GF-D8 (cell line): ENCODE results near the gene PHACTR3.

Experiments
- DNase-seq: peaks from one replicate; lab custom pipeline; 2025; lab: John Stamatoyannopoulos, UW

Gene PHACTR3

GRCh38 chr20:59817846-59818615 lies 213.7 kb downstream of the PHACTR3 start:
- no peak for DNase-seq

GRCh38 chr20:59818911-59819310 lies 214.6 kb downstream of the PHACTR3 start:
- DNase-seq: no peak

- no peak for DNase-seq
These were observed 215.3 kb downstream of the PHACTR3 start for GRCh38 chr20:59819496-59820203.

- DNase-seq: no peak
These were observed 216.1 kb downstream of the PHACTR3 start for GRCh38 chr20:59820204-59821041.

- no peak for DNase-seq
These were observed 216.9 kb downstream of the PHACTR3 start for GRCh38 chr20:59821201-59821600.

- DNase-seq: no peak
These were observed 217.4 kb downstream of the PHACTR3 start for GRCh38 chr20:59821788-59822187.

GRCh38 chr20:59822291-59823029 lies 218.1 kb downstream of the PHACTR3 start:
- no peak for DNase-seq

GRCh38 chr20:59823030-59823423 lies 218.7 kb downstream of the PHACTR3 start:
- no peak for DNase-seq

- no peak for DNase-seq
These were observed 219.3 kb downstream of the PHACTR3 start for GRCh38 chr20:59823491-59824259.

GRCh38 chr20:59824711-59825562 lies 220.6 kb downstream of the PHACTR3 start:
- DNase-seq: no peak

- DNase-seq: no peak
These were observed 221.2 kb downstream of the PHACTR3 start for GRCh38 chr20:59825563-59825920.

GRCh38 chr20:59825944-59826759 lies 221.8 kb downstream of the PHACTR3 start:
- no peak for DNase-seq

- DNase-seq: no peak
These were observed 223.1 kb downstream of the PHACTR3 start for GRCh38 chr20:59827138-59828056.

- no peak for DNase-seq
These were observed 224.0 kb downstream of the PHACTR3 start for GRCh38 chr20:59828125-59829053.

GRCh38 chr20:59829054-59829785 lies 224.9 kb downstream of the PHACTR3 start:
- no peak for DNase-seq
